ENCODE results near the gene VSIR.

DNA sequence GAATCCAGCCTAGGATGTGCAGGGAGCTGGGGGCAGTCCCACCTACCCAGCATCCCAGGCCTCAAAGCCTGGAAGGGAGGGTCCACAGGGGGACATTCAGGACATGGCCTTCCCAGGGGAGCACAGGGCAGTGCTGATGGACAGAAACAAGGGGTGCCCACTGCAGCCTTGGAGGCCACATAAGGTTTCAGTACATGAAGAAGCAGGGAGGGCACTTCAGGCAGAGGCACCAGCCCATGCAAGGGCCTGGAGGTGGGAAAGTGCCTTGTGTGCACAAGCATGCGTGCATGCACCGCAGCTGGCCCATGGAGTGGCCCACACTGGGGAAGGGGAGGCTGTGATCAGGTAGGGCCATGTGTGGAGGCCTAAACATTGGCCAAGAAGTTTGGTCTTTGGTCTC is 62.8 kb downstream of the VSIR start:
- TF ChIP-seq, protein P1, sequence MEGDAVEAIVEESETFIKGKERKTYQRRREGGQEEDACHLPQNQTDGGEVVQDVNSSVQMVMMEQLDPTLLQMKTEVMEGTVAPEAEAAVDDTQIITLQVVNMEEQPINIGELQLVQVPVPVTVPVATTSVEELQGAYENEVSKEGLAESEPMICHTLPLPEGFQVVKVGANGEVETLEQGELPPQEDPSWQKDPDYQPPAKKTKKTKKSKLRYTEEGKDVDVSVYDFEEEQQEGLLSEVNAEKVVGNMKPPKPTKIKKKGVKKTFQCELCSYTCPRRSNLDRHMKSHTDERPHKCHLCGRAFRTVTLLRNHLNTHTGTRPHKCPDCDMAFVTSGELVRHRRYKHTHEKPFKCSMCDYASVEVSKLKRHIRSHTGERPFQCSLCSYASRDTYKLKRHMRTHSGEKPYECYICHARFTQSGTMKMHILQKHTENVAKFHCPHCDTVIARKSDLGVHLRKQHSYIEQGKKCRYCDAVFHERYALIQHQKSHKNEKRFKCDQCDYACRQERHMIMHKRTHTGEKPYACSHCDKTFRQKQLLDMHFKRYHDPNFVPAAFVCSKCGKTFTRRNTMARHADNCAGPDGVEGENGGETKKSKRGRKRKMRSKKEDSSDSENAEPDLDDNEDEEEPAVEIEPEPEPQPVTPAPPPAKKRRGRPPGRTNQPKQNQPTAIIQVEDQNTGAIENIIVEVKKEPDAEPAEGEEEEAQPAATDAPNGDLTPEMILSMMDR (IDR thresholded peaks at IDR 0.05), result no peak
- no peak for TF ChIP-seq POLR2A (IDR thresholded peaks at IDR 0.05)

Data from heart left ventricle (tissue), 13 donors.